Right atrium auricular region (tissue), 2 donors: ENCODE measurements around the gene ZG16. TPM values are rescaled to one million over a fixed set of nuclear protein-coding genes. Genes with fewer than 3 reads are reported as not detected.
"Not testable (repeated sequence)": the region's sequence is repeated elsewhere in the genome, so short reads cannot be mapped to it uniquely, and the experiment has no call there.

Experiments
- DNase-seq: peaks from one replicate; pipeline ENCODE4 v3.0.0-alpha.2; 2019; ENCODE audit warnings: low spot score
- H3K27ac ChIP-seq, 2 donors: fragments of 200-600 bp; sonication (generic); 1 replicate in 1 of 2; 2 replicates in 1 of 2; pipeline ENCODE4 v1.5.1; 2016 to 2019
- H3K27me3 ChIP-seq, 2 donors: fragments of 200-600 bp; sonication (generic); one replicate each; pipeline versions ENCODE4 v1.5.1 to v1.6.0; 2017 to 2019
- H3K36me3 ChIP-seq: fragments of 200-600 bp; sonication (generic); one replicate; pipeline ENCODE4 v1.5.1; 2016
- H3K4me1 ChIP-seq, 2 donors: fragments of 200-600 bp; sonication (generic); one replicate each; pipeline versions ENCODE4 v1.5.1 to v1.6.0; 2017 to 2019
- H3K4me3 ChIP-seq, 2 donors: fragments of 200-600 bp; sonication (generic); 1 replicate in 1 of 2; 2 replicates in 1 of 2; pipeline ENCODE4 v1.5.1; 2017 to 2019; ENCODE audit warnings: mild to moderate bottlenecking in 1 of 2, moderate library complexity in 1 of 2
- H3K9me3 ChIP-seq, 2 donors: fragments of 200-600 bp; sonication (generic); one replicate each; pipeline ENCODE4 v1.5.1; 2019
- total RNA-seq, 2 donors: library from RNA; depleted of rRNA; stranded (reverse); fragments of >200 nt; gene quantifications; one replicate each; pipeline ENCODE4 v1.1.0, GENCODE V29; 2016
- TF ChIP-seq, protein P1 (sequence below), 2 donors: fragments of 200-600 bp; sonication (generic); IDR thresholded peaks; one replicate each; pipeline ENCODE4 v1.5.1; 2019; ENCODE audit warnings: antibody characterized with exemption in 2 of 2

The ZG16 gene
- total RNA-seq, 2 donors from 2014 or later = not detected

- H3K27me3 ChIP-seq = no peaks in the 10 kb centered on the region
- no peak overlapping the region for H3K4me3 ChIP-seq
- DNase-seq = no peak
- TF ChIP-seq, protein P1, sequence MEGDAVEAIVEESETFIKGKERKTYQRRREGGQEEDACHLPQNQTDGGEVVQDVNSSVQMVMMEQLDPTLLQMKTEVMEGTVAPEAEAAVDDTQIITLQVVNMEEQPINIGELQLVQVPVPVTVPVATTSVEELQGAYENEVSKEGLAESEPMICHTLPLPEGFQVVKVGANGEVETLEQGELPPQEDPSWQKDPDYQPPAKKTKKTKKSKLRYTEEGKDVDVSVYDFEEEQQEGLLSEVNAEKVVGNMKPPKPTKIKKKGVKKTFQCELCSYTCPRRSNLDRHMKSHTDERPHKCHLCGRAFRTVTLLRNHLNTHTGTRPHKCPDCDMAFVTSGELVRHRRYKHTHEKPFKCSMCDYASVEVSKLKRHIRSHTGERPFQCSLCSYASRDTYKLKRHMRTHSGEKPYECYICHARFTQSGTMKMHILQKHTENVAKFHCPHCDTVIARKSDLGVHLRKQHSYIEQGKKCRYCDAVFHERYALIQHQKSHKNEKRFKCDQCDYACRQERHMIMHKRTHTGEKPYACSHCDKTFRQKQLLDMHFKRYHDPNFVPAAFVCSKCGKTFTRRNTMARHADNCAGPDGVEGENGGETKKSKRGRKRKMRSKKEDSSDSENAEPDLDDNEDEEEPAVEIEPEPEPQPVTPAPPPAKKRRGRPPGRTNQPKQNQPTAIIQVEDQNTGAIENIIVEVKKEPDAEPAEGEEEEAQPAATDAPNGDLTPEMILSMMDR (IDR thresholded peaks at IDR 0.05) = no peak
- H3K36me3 ChIP-seq = no peaks in the 10 kb centered on the region
- H3K4me1 ChIP-seq = no peaks in the 10 kb centered on the region
- H3K27ac ChIP-seq = no peak overlapping the region
- H3K9me3 ChIP-seq = no peaks in the 10 kb centered on the region
These were observed 1.4 kb downstream of the ZG16 start for GRCh38 chr16:29779474-29779873.

- H3K4me3 ChIP-seq, H3K4me1 ChIP-seq, H3K9me3 ChIP-seq, H3K27me3 ChIP-seq, H3K36me3 ChIP-seq, H3K27ac ChIP-seq, DNase-seq: not testable (repeated sequence)
These were observed 5.3 kb downstream of the ZG16 start for GRCh38 chr16:29783094-29783953.

- no peaks in the 10 kb centered on the region for H3K27me3 ChIP-seq
- TF ChIP-seq, protein P1 (IDR thresholded peaks at IDR 0.05) = no peak
- no peaks in the 10 kb centered on the region for H3K36me3 ChIP-seq
- H3K4me3 ChIP-seq = no peak overlapping the region
- DNase-seq = no peak
- no peaks in the 10 kb centered on the region for H3K9me3 ChIP-seq
- H3K4me1 ChIP-seq = peaks cover 0 to 5% of the 10 kb centered on the region in 2 donors
- no peak overlapping the region for H3K27ac ChIP-seq
These were observed 6.1 kb downstream of the ZG16 start for GRCh38 chr16:29784157-29784556.

DNA sequence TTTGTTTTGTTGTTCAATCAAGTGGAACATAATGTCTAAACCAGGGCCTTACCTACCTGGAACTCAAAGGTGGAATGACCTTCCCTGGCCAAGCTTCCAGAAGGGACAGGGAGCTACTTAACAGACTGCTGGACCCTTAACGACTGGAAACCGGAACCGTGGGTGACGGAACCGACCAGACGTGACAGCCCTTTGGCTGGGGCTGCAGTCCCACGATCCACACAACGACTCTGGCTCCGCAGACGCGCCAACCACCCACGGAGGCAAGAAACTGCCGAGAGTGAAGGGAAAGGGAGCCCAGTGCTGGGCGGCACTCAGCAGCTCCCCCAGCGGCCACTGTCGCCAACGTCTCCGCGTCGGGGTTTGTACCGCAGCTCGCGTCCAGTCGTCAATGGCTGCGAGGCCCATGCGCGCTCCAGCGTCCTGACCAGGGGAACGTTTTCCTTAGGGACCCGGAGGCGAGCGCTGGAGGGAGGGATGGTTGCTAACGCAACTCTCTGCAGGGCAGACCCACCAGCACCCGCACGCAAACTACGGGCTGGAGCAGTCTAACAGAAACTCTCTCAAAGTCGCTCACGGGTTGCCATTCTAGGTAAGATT is 6.9 kb downstream of the ZG16 start:
- no peaks in the 10 kb centered on the region for H3K27me3 ChIP-seq
- H3K9me3 ChIP-seq = no peaks in the 10 kb centered on the region
- H3K27ac ChIP-seq = no peak overlapping the region
- DNase-seq = peak; percentile 68
- TF ChIP-seq, protein P1 (IDR thresholded peaks at IDR 0.05) = peak; percentile 80 to 88
- peak overlapping the region; percentile 6 to 31 for H3K4me3 ChIP-seq
- peaks cover 0 to 9% of the 10 kb centered on the region in 2 donors for H3K4me1 ChIP-seq
- no peaks in the 10 kb centered on the region for H3K36me3 ChIP-seq

- H3K27me3 ChIP-seq, H3K4me3 ChIP-seq, H3K36me3 ChIP-seq, H3K9me3 ChIP-seq, DNase-seq, H3K27ac ChIP-seq: not testable (repeated sequence)
- peaks cover 0 to 22% of the 10 kb centered on the region in 2 donors for H3K4me1 ChIP-seq
These were observed 9.1 kb downstream of the ZG16 start for GRCh38 chr16:29787155-29787554.

DNA sequence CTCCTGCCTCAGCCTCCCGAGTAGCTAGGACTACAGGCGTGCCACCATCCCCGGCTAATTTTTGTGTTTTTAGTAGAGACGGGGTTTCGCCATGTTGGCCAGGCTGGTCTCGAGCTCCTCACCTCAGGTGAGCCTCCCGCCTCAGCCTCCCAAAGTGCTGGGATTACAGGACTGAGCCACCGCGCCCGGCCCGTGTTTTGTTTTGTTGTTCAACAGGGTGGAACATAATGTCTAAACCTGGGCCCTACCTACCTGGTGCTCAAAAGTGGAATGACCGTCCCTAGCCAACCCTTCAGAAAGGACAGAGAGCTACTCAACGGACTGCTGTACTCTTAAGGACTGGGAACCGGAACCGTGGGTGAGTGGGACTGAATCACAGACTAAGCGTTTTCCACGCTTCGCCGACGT is 11.7 kb downstream of the ZG16 start:
- no peaks in the 10 kb centered on the region for H3K36me3 ChIP-seq
- peaks cover 0 to 22% of the 10 kb centered on the region in 2 donors for H3K4me1 ChIP-seq
- H3K27ac ChIP-seq = peak overlapping the region; percentile 83 to 89
- no peaks in the 10 kb centered on the region for H3K27me3 ChIP-seq
- H3K4me3 ChIP-seq = peak overlapping the region; percentile 43 to 92
- no peaks in the 10 kb centered on the region for H3K9me3 ChIP-seq
- no peak for DNase-seq
- TF ChIP-seq, protein P1 (IDR thresholded peaks at IDR 0.05) = no peak
